Vagina (tissue), 2 donors: ENCODE data around the gene TRPV2.

Source experiments
- POLR2A ChIP-seq, 2 donors: fragments of 450-650 bp; IDR thresholded peaks; one replicate each; pipeline ENCODE4 v1.6.1; 2017; ENCODE audit warnings: antibody characterized with exemption in 2 of 2, mild to moderate bottlenecking in 2 of 2, moderate library complexity in 2 of 2
- POLR2AphosphoS5 ChIP-seq, 2 donors: sonication (generic); formaldehyde crosslinking; IDR thresholded peaks; one replicate each; pipeline ENCODE4 v1.9.0; 2017; ENCODE audit warnings: antibody characterized with exemption in 2 of 2, mild to moderate bottlenecking in 2 of 2, low read depth in 1 of 2; ENCODE audit not compliant: insufficient read depth in 1 of 2
- TF ChIP-seq, protein P1 (sequence below), 3 experiments: fragments of 450-650 bp in 2 of 3; fragments of 200-600 bp in 1 of 3; sonication (generic) in 1 of 3; IDR thresholded peaks; one replicate each; pipeline ENCODE4 v1.5.1; 2017 to 2019; ENCODE audit warnings: antibody characterized with exemption in 3 of 3, mild to moderate bottlenecking in 2 of 3, moderate library complexity in 2 of 3

DNA sequence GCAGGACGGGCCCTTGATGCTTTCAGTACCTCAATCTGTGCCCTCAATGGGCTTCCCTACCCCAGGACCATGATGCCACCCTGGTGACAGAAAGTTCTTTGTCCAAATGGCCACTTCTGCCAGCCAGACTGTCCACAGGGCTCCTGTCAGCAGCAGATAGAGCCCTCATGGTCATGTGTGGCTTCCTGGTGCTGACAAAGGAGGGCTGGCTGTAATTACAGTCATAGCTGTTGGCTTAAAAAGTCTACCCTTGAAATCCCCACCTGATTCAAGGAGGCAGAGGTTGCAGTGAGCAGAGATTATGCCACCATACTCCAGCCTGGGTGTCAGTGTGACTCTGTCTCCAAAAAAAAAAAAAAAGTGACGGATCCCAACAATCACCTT is 3.3 kb downstream of the TRPV2 start:
- TF ChIP-seq, protein P1, sequence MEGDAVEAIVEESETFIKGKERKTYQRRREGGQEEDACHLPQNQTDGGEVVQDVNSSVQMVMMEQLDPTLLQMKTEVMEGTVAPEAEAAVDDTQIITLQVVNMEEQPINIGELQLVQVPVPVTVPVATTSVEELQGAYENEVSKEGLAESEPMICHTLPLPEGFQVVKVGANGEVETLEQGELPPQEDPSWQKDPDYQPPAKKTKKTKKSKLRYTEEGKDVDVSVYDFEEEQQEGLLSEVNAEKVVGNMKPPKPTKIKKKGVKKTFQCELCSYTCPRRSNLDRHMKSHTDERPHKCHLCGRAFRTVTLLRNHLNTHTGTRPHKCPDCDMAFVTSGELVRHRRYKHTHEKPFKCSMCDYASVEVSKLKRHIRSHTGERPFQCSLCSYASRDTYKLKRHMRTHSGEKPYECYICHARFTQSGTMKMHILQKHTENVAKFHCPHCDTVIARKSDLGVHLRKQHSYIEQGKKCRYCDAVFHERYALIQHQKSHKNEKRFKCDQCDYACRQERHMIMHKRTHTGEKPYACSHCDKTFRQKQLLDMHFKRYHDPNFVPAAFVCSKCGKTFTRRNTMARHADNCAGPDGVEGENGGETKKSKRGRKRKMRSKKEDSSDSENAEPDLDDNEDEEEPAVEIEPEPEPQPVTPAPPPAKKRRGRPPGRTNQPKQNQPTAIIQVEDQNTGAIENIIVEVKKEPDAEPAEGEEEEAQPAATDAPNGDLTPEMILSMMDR (IDR thresholded peaks at IDR 0.05), result no peak
- TF ChIP-seq POLR2AphosphoS5 (IDR thresholded peaks at IDR 0.05; ENCODE audit: insufficient read depth in 1 of 2, low read depth in 1 of 2), result no peak
- no peak for TF ChIP-seq POLR2A (IDR thresholded peaks at IDR 0.05)
